IMR-90 (cell line): ENCODE results near the gene TSKU. TPM values are rescaled to one million over a fixed set of nuclear protein-coding genes. Genes with fewer than 3 reads are reported as not detected.
A peak's percentile ranks its signal among the peaks of the same experiment; 100 is the strongest.

Experiments
- ATAC-seq: fragments of 200-7000 bp; cut with Tn5 transposase; 2 replicates; pipeline ENCODE4 v1.9.1; 2020; ENCODE audit warnings: low read depth, mild to moderate bottlenecking, moderate library complexity
- BruUV-seq: library from RNA; stranded (reverse); fragments of 400-500 nt; replicated peaks from 2 replicates; lab custom pipeline; 2021; lab: Mats Ljungman, UMichigan
- CTCF ChIA-PET: fragments of 300-600 bp; formaldehyde crosslinking; extraction: SDS; loops from one replicate; lab custom pipeline; 2021; ENCODE audit warnings: antibody characterized with exemption; lab: Yijun Ruan, JAX
- POLR2A ChIA-PET: fragments of 300-600 bp; sonication (Branson Sonifier 250); formaldehyde crosslinking; loops from one replicate; lab custom pipeline; 2022; ENCODE audit warnings: antibody characterized with exemption; ENCODE audit not compliant: unreplicated experiment; lab: Charles Lee
- DNase-seq: peaks from one replicate; pipeline ENCODE4 v3.0.0; 2013
- H2AFZ ChIP-seq: replicated peaks from 2 replicates; pipeline ENCODE3; 2013; ENCODE audit warnings: low read length, mild to moderate bottlenecking; ENCODE audit not compliant: poor library complexity
- H2AK5ac ChIP-seq: 2 replicates; pipeline ENCODE4 v1.6.1; 2013; ENCODE audit warnings: low read depth, low read length, inconsistent platforms
- H2AK9ac ChIP-seq: replicated peaks from 2 replicates; pipeline ENCODE3; 2013; ENCODE audit warnings: mild to moderate bottlenecking, low read depth, low read length, moderate library complexity; ENCODE audit not compliant: poor library complexity
- H2BK120ac ChIP-seq: 2 replicates; pipeline ENCODE4 v1.6.1; 2013; ENCODE audit warnings: low read depth, low read length, inconsistent platforms
- H2BK15ac ChIP-seq: 3 replicates; pipeline ENCODE4 v1.6.1; 2013; ENCODE audit warnings: low read depth, low read length, inconsistent platforms
- H2BK20ac ChIP-seq: 2 replicates; pipeline ENCODE4 v1.6.1; 2013; ENCODE audit warnings: low read depth, mild to moderate bottlenecking, inconsistent platforms, low read length, moderate library complexity
- H2BK5ac ChIP-seq: 2 replicates; pipeline ENCODE4 v1.6.1; 2013; ENCODE audit warnings: mild to moderate bottlenecking, low read depth, low read length, inconsistent platforms; ENCODE audit not compliant: poor library complexity, severe bottlenecking
- H3K14ac ChIP-seq: replicated peaks from 2 replicates; pipeline ENCODE4 v1.6.1; 2013; ENCODE audit warnings: low read depth, low read length, inconsistent platforms
- H3K18ac ChIP-seq: 2 replicates; pipeline ENCODE4 v1.6.1; 2013; ENCODE audit warnings: low read depth, low read length, control low read depth
- H3K23ac ChIP-seq: 2 replicates; pipeline ENCODE4 v1.6.1; 2013; ENCODE audit warnings: low read depth, low read length, inconsistent platforms
- H3K27ac ChIP-seq: 2 replicates; pipeline ENCODE4 v1.5.1; 2013; ENCODE audit warnings: mild to moderate bottlenecking, control low read depth, low read length; ENCODE audit not compliant: insufficient read depth
- H3K27me3 ChIP-seq: 2 replicates; pipeline ENCODE4 v1.6.1; 2013; ENCODE audit warnings: low read length; ENCODE audit not compliant: control insufficient read depth, insufficient read depth
- H3K36me3 ChIP-seq: 2 replicates; pipeline ENCODE4 v1.6.1; 2013; ENCODE audit warnings: low read length, mixed read lengths; ENCODE audit not compliant: control insufficient read depth, insufficient read depth
- H3K4ac ChIP-seq: 2 replicates; pipeline ENCODE4 v1.6.1; 2013; ENCODE audit warnings: low read depth, low read length, inconsistent platforms
- H3K4me1 ChIP-seq: 2 replicates; pipeline ENCODE4 v1.6.1; 2013; ENCODE audit warnings: low read length, mixed read lengths; ENCODE audit not compliant: control insufficient read depth, insufficient read depth
- H3K4me2 ChIP-seq: 2 replicates; pipeline ENCODE4 v1.6.1; 2013; ENCODE audit warnings: low read depth, mild to moderate bottlenecking, control low read depth, low read length, moderate library complexity
- H3K4me3 ChIP-seq: 2 replicates; pipeline ENCODE4 v1.5.1; 2013; ENCODE audit warnings: low read depth, mild to moderate bottlenecking, control low read depth, low read length, moderate library complexity; ENCODE audit not compliant: insufficient read depth
- H3K56ac ChIP-seq: 2 replicates; pipeline ENCODE4 v1.6.1; 2013; ENCODE audit warnings: low read length, inconsistent platforms; ENCODE audit not compliant: insufficient read depth; ENCODE audit errors: extremely low read depth
- H3K79me1 ChIP-seq, 2 experiments: 2 replicates each; pipeline ENCODE4 v1.6.1; 2013; ENCODE audit warnings: low read length in 2 of 2, inconsistent platforms in 1 of 2, low read depth in 1 of 2
- H3K9ac ChIP-seq: 2 replicates; pipeline ENCODE4 v1.6.1; 2013; ENCODE audit warnings: low read depth, low read length, control low read depth
- H3K9me1 ChIP-seq: 2 replicates; pipeline ENCODE4 v1.6.1; 2013; ENCODE audit warnings: low read length, inconsistent platforms; ENCODE audit not compliant: insufficient read depth
- H3K9me3 ChIP-seq: 2 replicates; pipeline ENCODE4 v1.6.1; 2013; ENCODE audit warnings: low read length; ENCODE audit not compliant: control insufficient read depth, insufficient read depth
- H4K20me1 ChIP-seq: 2 replicates; pipeline ENCODE4 v1.6.1; 2013; ENCODE audit warnings: low read length, inconsistent platforms; ENCODE audit not compliant: insufficient read depth
- H4K5ac ChIP-seq: 2 replicates; pipeline ENCODE4 v1.6.1; 2013; ENCODE audit warnings: mild to moderate bottlenecking, low read depth, low read length, control low read depth
- H4K8ac ChIP-seq, 2 experiments: 2 replicates each; pipeline ENCODE4 v1.6.1; 2013; ENCODE audit warnings: low read depth in 2 of 2, low read length in 2 of 2, control low read depth in 1 of 2, inconsistent platforms in 1 of 2
- H4K91ac ChIP-seq: 2 replicates; pipeline ENCODE4 v1.6.1; 2013; ENCODE audit warnings: low read depth, low read length, inconsistent platforms; ENCODE audit not compliant: insufficient read depth
- CEBPB ChIP-seq: IDR thresholded peaks from 2 replicates; pipeline ENCODE4 v1.6.1; 2012; ENCODE audit warnings: low read depth, low read length, improper control_type of control experiment
- CTCF ChIP-seq: conservative IDR thresholded peaks from 2 replicates; pipeline ENCODE4 v1.5.1; 2012; ENCODE audit warnings: mild to moderate bottlenecking, low read depth, low read length, improper control_type of control experiment
- ELK1 ChIP-seq: fragments of 150-350 bp; IDR thresholded peaks from 2 replicates; pipeline ENCODE4 v1.6.1; 2016; ENCODE audit warnings: low read depth, mild to moderate bottlenecking, low read length, moderate library complexity, borderline replicate concordance
- FOS ChIP-seq: fragments of 150-350 bp; IDR thresholded peaks from 2 replicates; pipeline ENCODE4 v1.6.1; 2016; ENCODE audit warnings: low read depth, low read length
- MAZ ChIP-seq: IDR thresholded peaks from 2 replicates; pipeline ENCODE4 v1.6.1; 2012; ENCODE audit warnings: low read depth, mild to moderate bottlenecking, low read length, improper control_type of control experiment, moderate library complexity, borderline replicate concordance
- NFE2L2 ChIP-seq: fragments of 150-350 bp; IDR thresholded peaks from 2 replicates; pipeline ENCODE4 v1.6.1; 2016; ENCODE audit warnings: low read depth, mild to moderate bottlenecking, low read length
- WGBS, 2 experiments: methylation state at CpG; one replicate each; pipeline versions ENCODE4 v1.1.5 to v1.1.7; 2013; ENCODE audit warnings: missing lambda C conversion rate in 2 of 2; ENCODE audit not compliant: insufficient read length in 1 of 2; ENCODE audit errors: extremely low coverage in 2 of 2; 5-methylcytosine and 5-hydroxymethylcytosine counted together
- dilution Hi-C: fragments of 300-500 bp; cut with HindIII; formaldehyde crosslinking; loops from one replicate; pipeline ENCODE4 v1.14.3; 2018; ENCODE audit warnings: low sequenced_read_pairs; ENCODE audit not compliant: unreplicated experiment
- in situ Hi-C: fragments of 300-500 bp; cut with MboI; formaldehyde crosslinking; loops from 3 replicates; pipeline ENCODE4 v1.14.3; 2019; ENCODE audit warnings: low sequenced_read_pairs, inconsistent platforms, mixed read lengths
- intact Hi-C: fragments of 100-400 bp; cut with micrococcal nuclease; formaldehyde crosslinking; loops from 2 replicates; pipeline ENCODE4 v1.10.0; 2022
- polyA plus RNA-seq, 3 experiments: library from polyadenylated mRNA; depleted of rRNA; stranded (reverse); fragments of >200 nt; gene quantifications; 2 replicates each; pipeline ENCODE4 v1.2.3, GENCODE V29; 2012; ENCODE audit warnings: low replicate concordance in 1 of 3
- total RNA-seq: library from RNA; depleted of rRNA; stranded (reverse); fragments of >200 nt; gene quantifications from 2 replicates; pipeline ENCODE4 v1.2.3, GENCODE V29; 2012

The TSKU gene
- total and polyA plus RNA-seq, 2 of the 4 experiments (the other 2 are of a cell fraction) = 6.8 to 26.6 TPM

- in situ Hi-C loops = loop anchor here (25.0 kb wide), 1 partner anchor 300 kb away; the partner anchor contains the start of gene B3GNT6
- H4K8ac ChIP-seq = no peak overlapping the region
- H2BK15ac ChIP-seq = no peak overlapping the region
- dilution Hi-C loops = no loop called here
- WGBS, 2 experiments = 80% methylated on average over 1 of the region's 12 CpGs; no CpG with 5 or more reads in 1 of the 2 experiments
- H2BK5ac ChIP-seq = no peak overlapping the region
- peak overlapping the region; percentile 19 for H2AK9ac ChIP-seq
- POLR2A ChIA-PET = no interaction called here
- no peaks in the 10 kb centered on the region for H3K9me1 ChIP-seq
- H2BK120ac ChIP-seq = no peak overlapping the region
- H3K36me3 ChIP-seq = no peaks in the 10 kb centered on the region
- TF ChIP-seq NFE2L2 (no peak), ELK1 (no peak), FOS (no peak), MAZ (no peak), CEBPB (no peak), CTCF (no peak)
- H3K14ac ChIP-seq = no peak overlapping the region
- no peak overlapping the region for H2AFZ ChIP-seq
- CTCF ChIA-PET = no interaction called here
- H2BK20ac ChIP-seq = no peak overlapping the region
- no peak overlapping the region for H3K27ac ChIP-seq
- no peak overlapping the region for H4K91ac ChIP-seq
- H3K23ac ChIP-seq = no peak overlapping the region
- H3K27me3 ChIP-seq = peaks cover 42% of the 10 kb centered on the region
- H3K9ac ChIP-seq = no peak overlapping the region
- DNase-seq = no peak
- BruUV-seq = no TSS peak
- no peak for ATAC-seq
- intact Hi-C loops = no loop called here
- H4K5ac ChIP-seq = no peak overlapping the region
- no peak overlapping the region for H3K4me3 ChIP-seq
- H3K56ac ChIP-seq = no peak overlapping the region
- peaks cover 2% of the 10 kb centered on the region; the same call in 1 of the 2 replicates for H3K4me1 ChIP-seq
- no peak overlapping the region for H2AK5ac ChIP-seq
- H4K20me1 ChIP-seq = no peaks in the 10 kb centered on the region
- no peak overlapping the region for H3K4ac ChIP-seq
- H3K18ac ChIP-seq = no peak overlapping the region
- no peaks in the 10 kb centered on the region for H3K79me1 ChIP-seq
- H3K9me3 ChIP-seq = no peaks in the 10 kb centered on the region
- H3K4me2 ChIP-seq = no peak overlapping the region
Observed at GRCh38 chr11:76736773-76737495, 46.2 kb upstream of the TSKU start.
